ES-I3 (cell line): ENCODE data around the gene MLX.
"Not testable (repeated sequence)": the region's sequence is repeated elsewhere in the genome, so short reads cannot be mapped to it uniquely, and the experiment has no call there.

ENCODE experiments used
- H3K36me3 ChIP-seq: 2 replicates; pipeline ENCODE4 v1.6.1; 2013; ENCODE audit warnings: mild to moderate bottlenecking, low read length, control low read depth, moderate library complexity; ENCODE audit not compliant: insufficient read depth
- H3K4me1 ChIP-seq: 2 replicates; pipeline ENCODE4 v1.6.1; 2013; ENCODE audit warnings: mild to moderate bottlenecking, control low read depth, low read length; ENCODE audit not compliant: insufficient read depth
- H3K9ac ChIP-seq: 2 replicates; pipeline ENCODE4 v1.6.1; 2013; ENCODE audit warnings: low read depth, mild to moderate bottlenecking, low read length, moderate library complexity
- H3K9me3 ChIP-seq: 2 replicates; pipeline ENCODE4 v1.6.1; 2013; ENCODE audit warnings: mild to moderate bottlenecking, low read length, moderate library complexity; ENCODE audit not compliant: control insufficient read depth, insufficient read depth

MLX gene

DNA sequence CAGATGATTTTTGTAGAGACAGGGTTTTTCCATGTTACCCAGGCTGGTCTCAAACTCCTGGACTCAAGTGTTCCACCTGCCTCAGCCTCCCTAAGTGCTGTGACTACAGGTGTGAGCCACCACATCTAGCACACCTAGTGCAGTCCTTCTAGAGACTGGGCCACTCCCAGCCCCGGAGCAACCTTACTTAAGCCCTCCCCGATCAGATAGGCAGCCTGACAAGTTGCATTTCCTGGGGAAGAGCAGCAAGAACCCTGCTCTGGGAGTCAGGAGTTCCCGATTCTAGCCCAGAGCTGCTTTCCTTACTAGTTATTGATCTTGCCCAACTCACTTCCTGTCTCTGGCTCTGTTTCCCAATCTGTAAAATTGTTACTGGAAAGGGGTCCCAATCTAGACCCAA is 37.8 kb upstream of the MLX start:
- Histone ChIP-seq H3K36me3 (no peaks in the 10 kb centered on the region), H3K4me1 (peaks cover 8% of the 10 kb centered on the region; the same call in 1 of the 2 replicates), H3K9me3 (no peaks in the 10 kb centered on the region), H3K9ac (no peak overlapping the region)

DNA sequence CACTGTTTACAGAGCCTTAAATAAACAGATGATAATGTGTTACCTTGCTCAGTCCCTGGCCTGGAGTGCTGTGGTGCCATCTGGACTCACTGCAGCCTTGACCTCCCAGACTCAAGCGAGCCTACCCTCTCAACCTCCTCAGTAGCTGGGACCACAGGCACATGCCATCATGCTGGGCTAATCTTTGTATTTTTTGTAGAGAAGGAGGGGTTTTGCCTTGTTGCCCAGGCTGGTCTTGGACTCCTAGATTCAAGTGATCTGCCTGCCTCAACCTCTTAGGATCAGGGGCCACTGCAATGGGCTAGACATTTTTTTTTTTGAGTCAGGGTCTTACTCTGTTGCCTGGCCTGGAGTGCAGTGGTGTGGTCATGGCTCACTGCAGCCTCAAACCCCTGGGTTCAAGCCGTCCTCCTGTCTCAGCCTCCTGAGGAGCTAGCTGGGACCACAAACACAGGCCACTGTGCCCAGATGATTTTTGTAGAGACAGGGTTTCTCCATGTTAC is 35.9 kb upstream of the MLX start:
- Histone ChIP-seq H3K36me3 (no peaks in the 10 kb centered on the region), H3K9ac (no peak overlapping the region), H3K9me3 (no peaks in the 10 kb centered on the region), H3K4me1 (peaks cover 18% of the 10 kb centered on the region)

DNA sequence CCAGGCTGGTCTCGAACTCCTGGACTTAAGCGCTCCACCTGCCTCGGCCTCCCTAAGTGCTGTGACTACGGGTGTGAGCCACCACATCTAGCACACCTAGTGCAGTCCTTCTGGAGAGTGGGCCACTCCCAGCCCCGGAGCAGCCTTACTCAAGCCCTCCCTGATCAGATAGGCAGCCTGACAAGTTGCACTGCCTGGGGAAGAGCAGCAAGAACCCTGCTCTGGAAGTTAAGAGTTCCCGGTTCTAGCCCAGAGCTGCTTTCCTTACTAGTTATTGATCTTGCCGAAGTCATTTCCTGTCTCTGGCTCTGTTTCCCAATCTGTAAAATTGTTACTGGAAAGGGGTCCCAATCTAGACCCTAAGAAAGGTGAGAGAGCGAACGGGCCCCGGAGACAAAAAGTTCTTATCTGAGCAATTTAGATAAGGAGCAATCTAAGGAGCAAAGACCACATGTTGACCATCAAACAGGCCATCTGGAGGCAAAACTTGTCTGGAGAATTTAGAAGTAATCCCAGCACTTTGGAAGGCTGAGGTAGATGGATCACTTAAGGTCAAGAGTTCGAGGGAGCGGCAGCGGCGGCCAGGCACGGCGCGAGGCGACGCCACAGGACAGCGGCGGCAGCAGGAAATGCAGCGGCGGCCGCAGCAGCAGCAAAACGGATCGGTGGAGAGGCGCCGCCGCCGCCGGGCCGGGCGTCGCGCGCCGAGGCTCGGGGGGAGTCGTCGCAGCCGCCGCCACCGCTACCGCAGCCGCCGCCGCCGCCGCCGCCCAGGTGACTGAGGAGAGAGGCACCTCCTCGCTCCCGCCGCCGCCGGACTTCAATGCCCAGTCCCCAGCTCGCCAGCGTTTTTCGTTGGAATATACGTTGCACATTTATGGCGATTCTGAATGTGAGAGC is 35.2 kb upstream of the MLX start:
- Histone ChIP-seq H3K36me3 (no peaks in the 10 kb centered on the region), H3K4me1 (peaks cover 18% of the 10 kb centered on the region), H3K9me3 (no peaks in the 10 kb centered on the region), H3K9ac (peak overlapping the region; percentile 60; the same call in 1 of the 2 replicates)

DNA sequence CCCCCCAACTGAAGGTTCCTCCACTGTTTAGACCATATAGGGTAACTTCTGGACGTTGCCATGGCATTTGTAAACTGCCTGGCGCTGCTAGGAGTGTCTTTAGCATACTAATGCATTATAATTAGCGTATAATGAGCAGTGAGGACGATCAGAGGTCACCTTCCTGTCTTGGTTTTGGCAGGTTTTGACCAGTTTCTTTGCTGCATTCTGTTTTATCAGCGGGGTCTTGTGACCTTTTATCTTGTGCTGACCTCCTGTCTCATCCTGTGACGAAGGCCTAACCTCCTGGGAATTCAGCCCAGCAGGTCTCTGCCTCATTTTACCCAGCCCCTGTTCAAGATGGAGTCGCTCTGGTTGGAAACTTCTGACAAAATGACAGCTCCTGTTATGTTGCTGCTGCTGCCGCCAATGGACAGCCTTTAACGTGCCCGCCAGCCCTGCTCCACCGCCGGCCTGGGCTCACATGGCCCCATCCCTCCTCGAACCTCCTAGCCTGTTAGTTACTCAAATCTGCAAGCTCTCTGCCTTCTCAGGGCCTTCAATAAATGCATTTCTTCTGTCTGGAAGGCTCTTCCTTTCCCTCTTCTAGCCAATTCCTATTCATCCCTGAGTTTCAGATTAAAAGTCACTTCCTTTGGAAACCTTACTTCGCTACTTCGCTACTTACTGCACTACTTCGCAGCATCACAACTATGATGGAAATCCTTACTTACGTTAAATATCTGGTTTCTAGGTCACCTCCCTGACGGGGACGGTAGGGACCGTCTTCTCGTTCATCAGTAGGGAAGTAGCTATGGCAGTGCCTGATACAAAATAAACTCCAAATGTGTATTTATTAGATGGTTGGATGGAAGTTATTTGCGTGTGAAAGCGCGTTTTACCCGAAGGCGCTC is 31.5 kb upstream of the MLX start:
- Histone ChIP-seq H3K9me3 (no peaks in the 10 kb centered on the region), H3K9ac (peak overlapping the region; percentile 53), H3K36me3 (no peaks in the 10 kb centered on the region), H3K4me1 (peaks cover 11% of the 10 kb centered on the region)

DNA sequence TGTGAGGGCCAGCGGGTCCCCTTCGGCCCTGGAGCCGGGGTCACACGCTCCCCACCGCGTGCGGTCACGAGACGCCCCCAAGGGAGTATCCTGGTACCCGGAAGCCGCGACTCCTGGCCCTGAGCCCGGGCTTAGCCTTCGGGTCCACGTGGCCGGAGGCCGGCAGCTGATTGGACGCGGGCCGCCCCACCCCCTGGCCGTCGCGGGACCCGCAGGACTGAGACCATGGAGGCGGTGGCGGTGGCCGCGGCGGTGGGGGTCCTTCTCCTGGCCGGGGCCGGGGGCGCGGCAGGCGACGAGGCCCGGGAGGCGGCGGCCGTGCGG is 30.9 kb upstream of the MLX start, which contains the start of gene NAGLU:
TSS of gene NAGLU (plus strand) at position 194 of the 324 bp plus-strand sequence. CDS start at position 226, 32 bp downstream.
- Histone ChIP-seq H3K36me3 (no peaks in the 10 kb centered on the region), H3K9ac (peak within 1 kb of the TSS; percentile 53), H3K4me1 (peaks cover 12% of the 10 kb centered on the region), H3K9me3 (no peaks in the 10 kb centered on the region)

DNA sequence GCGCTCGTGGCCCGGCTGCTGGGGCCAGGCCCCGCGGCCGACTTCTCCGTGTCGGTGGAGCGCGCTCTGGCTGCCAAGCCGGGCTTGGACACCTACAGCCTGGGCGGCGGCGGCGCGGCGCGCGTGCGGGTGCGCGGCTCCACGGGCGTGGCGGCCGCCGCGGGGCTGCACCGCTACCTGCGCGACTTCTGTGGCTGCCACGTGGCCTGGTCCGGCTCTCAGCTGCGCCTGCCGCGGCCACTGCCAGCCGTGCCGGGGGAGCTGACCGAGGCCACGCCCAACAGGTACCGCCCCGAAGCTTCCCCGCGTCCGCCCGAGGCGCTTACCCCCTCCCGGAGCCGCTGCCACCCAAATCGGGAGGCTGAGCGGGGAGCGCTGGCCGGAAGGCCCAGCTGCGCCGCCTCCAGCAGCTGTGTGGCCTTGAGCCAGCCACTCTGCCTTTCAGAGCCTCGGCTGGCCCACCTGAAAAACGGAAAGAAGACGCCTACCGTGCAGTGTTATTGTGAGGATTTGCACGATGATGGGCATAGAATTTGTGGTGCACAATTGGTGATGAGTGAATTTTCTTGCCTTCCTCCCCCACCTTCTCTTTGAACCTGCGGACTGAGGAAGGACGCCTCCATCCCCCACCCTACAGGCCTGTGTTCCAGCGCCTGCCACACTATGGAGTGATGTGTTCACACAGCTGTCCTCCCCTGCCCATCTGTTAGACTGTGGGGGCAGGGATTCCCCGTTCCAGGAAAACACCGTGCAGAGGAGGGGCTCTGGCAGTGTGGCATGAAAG is 30.3 kb upstream of the MLX start:
- peak overlapping the region; percentile 53; the same call in 1 of the 2 replicates for H3K9ac ChIP-seq
- H3K9me3 ChIP-seq: no peaks in the 10 kb centered on the region
- peaks cover 15% of the 10 kb centered on the region for H3K4me1 ChIP-seq
- H3K36me3 ChIP-seq: no peaks in the 10 kb centered on the region

DNA sequence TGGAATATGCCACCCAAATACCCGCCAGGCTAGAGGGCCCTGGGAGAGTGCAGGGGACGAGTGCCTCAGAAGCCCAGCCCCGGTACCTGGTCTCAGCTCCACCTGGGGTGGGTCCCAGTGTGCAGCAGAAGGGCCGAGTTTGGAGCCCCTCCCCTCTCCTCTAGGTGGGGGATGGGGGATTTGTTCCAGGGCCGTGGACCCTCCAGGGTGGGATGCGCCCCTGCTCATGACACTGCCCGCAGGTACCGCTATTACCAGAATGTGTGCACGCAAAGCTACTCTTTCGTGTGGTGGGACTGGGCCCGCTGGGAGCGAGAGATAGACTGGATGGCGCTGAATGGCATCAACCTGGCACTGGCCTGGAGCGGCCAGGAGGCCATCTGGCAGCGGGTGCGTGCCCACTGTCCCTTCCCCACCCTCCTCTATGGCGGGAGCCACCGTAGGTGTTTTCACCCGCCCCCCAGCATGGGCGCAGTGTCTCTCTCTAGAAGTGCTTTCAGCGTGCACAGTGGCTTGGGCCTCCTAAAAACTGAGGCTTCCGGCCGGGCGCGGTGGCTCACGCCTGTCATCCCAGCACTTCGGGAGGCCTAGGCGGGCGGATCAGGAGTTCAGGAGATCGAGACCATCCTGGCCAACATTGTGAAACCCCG is 29.6 kb upstream of the MLX start:
- Histone ChIP-seq H3K9me3 (no peaks in the 10 kb centered on the region), H3K36me3 (no peaks in the 10 kb centered on the region), H3K9ac (peak overlapping the region; percentile 53; the same call in 1 of the 2 replicates), H3K4me1 (peaks cover 15% of the 10 kb centered on the region)

DNA sequence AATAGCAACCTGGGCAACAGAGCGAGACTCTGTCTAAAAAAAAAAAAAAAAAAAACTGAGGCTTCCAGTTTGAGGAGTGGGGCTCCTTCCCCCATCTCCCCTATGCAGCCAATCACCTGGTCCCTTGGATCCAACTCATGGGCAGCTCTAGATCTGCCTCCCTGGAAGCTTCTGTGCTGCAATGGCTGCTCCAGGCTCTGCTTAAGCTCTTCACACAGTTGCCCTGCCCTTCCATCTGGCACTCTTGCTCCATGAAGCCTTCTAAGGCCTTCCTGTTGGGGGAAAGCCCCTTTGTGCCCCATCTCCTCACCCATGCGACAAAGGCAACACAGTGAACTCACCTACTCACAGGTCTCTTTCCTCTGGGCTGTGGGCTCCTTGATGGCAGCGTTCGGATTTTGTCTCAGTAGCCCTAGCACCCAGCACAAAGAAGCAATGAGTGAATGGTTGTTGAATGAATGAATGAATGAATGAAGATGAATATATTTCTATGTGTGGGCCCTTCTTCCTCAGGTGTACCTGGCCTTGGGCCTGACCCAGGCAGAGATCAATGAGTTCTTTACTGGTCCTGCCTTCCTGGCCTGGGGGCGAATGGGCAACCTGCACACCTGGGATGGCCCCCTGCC is 29.0 kb upstream of the MLX start:
- Histone ChIP-seq H3K9me3 (no peaks in the 10 kb centered on the region), H3K36me3 (no peaks in the 10 kb centered on the region), H3K4me1 (peaks cover 15% of the 10 kb centered on the region), H3K9ac (no peak overlapping the region)

DNA sequence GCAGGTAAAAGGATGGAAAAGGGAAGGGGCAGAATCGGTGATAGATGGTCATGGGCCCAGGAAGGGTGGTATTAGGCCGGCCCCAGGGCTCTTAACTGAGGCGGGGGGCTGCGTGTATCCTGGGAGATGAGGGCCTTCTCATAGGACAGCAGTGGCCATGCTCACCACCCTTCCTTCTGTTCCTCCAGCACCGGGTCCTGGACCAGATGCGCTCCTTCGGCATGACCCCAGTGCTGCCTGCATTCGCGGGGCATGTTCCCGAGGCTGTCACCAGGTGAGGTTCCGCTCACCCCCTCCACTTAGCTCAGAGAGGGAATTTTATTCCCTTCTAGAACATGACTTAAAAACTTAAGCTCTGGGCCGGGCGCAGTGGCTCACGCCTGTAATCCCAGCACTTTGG is 28.4 kb upstream of the MLX start:
- no peaks in the 10 kb centered on the region for H3K36me3 ChIP-seq
- peaks cover 15% of the 10 kb centered on the region for H3K4me1 ChIP-seq
- H3K9me3 ChIP-seq: no peaks in the 10 kb centered on the region
- no peak overlapping the region for H3K9ac ChIP-seq

DNA sequence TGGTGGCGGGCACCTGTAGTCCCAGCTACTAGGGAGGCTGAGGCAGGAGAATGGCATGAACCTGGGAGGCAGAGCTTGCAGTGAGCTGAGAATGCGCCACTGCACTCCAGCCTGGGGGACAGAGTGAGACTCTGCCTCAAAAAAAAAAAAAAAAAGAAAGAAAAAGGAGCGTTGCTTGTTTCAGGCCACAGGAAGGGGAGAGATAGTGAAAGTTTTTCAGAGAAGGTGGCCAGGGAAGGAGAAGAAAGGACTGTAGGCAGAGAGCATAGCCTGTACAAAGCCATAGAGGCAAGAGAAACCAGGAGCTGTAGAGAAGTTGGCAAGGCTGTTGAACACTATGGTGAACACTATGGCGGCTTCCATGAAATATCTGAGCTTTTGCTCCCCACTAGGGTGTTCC is 26.3 kb upstream of the MLX start:
- H3K9ac ChIP-seq, H3K36me3 ChIP-seq: not testable (repeated sequence)

DNA sequence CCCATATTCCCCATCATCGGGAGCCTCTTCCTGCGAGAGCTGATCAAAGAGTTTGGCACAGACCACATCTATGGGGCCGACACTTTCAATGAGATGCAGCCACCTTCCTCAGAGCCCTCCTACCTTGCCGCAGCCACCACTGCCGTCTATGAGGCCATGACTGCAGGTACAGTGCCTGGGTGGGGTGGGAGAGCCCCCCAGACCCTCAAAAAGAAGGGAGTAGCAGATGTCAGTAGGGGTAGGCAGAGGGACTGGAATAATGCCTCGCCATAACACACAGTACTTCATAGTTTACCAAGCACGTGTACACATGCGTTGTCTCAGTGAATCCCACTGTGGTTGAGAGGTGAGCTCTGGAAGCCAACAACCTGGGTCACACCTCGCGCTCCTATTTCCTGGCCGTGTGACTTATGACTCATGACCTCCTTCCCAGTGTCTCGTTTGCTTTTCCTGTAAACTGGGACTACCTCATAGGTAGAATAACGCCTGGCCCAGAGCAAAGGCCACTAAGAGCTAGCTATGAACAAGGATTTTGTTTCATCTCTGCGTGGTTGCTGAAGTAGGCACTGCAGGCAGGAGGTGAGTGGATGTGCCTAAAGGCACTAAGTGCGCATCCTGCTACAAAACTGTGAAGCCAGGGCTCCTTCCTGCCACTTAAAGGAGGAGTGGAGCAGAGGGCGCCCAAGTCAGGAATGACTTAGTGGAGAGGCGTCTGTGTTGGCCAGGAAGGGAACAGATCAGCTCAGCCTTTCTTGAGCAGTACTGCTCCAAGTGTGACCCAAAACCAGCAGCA is 25.7 kb upstream of the MLX start:
- Histone ChIP-seq H3K9ac (no peak overlapping the region), H3K4me1 (peaks cover 4% of the 10 kb centered on the region; the same call in 1 of the 2 replicates), H3K36me3 (no peaks in the 10 kb centered on the region), H3K9me3 (no peaks in the 10 kb centered on the region)

More for the DNA sequence above, 26.3 kb upstream of the MLX start:
- H3K9me3 ChIP-seq, H3K4me1 ChIP-seq: not testable (repeated sequence)

DNA sequence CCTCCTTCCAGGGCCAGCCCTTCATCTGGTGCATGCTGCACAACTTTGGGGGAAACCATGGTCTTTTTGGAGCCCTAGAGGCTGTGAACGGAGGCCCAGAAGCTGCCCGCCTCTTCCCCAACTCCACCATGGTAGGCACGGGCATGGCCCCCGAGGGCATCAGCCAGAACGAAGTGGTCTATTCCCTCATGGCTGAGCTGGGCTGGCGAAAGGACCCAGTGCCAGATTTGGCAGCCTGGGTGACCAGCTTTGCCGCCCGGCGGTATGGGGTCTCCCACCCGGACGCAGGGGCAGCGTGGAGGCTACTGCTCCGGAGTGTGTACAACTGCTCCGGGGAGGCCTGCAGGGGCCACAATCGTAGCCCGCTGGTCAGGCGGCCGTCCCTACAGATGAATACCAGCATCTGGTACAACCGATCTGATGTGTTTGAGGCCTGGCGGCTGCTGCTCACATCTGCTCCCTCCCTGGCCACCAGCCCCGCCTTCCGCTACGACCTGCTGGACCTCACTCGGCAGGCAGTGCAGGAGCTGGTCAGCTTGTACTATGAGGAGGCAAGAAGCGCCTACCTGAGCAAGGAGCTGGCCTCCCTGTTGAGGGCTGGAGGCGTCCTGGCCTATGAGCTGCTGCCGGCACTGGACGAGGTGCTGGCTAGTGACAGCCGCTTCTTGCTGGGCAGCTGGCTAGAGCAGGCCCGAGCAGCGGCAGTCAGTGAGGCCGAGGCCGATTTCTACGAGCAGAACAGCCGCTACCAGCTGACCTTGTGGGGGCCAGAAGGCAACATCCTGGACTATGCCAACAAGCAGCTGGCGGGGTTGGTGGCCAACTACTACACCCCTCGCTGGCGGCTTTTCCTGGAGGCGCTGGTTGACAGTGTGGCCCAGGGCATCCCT is 23.5 kb upstream of the MLX start:
- H3K36me3 ChIP-seq: no peaks in the 10 kb centered on the region
- no peaks in the 10 kb centered on the region for H3K9me3 ChIP-seq
- H3K4me1 ChIP-seq: peaks cover 4% of the 10 kb centered on the region; the same call in 1 of the 2 replicates
- no peak overlapping the region for H3K9ac ChIP-seq
